Natural killer cell (primary cell): ENCODE results near the gene ZNF511. TPM values are rescaled to one million over a fixed set of nuclear protein-coding genes. Genes with fewer than 3 reads are reported as not detected.
A peak's percentile ranks its signal among the peaks of the same experiment; 100 is the strongest.

Experiments used
- ATAC-seq, 3 donors: fragments of 150-1000 bp in 2 of 3; fragments of 200-7000 bp in 1 of 3; cut with Tn5 transposase; 1 replicate in 1 of 3; 2 replicates in 2 of 3; pipeline ENCODE4 v1.10.0; 2021; ENCODE audit warnings: mild to moderate bottlenecking in 2 of 3, moderate library complexity in 2 of 3
- DNase-seq, 2 donors: peaks; one replicate each; pipeline versions ENCODE4 v3.0.0 to v3.0.0-alpha.2; 2013 to 2021; ENCODE audit warnings: mixed read lengths in 1 of 2
- H3K27ac ChIP-seq: one replicate; pipeline ENCODE4 v1.5.1; 2013; ENCODE audit warnings: mild to moderate bottlenecking, low read length
- H3K27me3 ChIP-seq: one replicate; pipeline ENCODE4 v1.6.1; 2013; ENCODE audit warnings: low read length; ENCODE audit not compliant: control insufficient read depth, insufficient read depth
- H3K36me3 ChIP-seq: one replicate; pipeline ENCODE4 v1.6.1; 2013; ENCODE audit warnings: low read length; ENCODE audit not compliant: control insufficient read depth, insufficient read depth
- H3K4me1 ChIP-seq: one replicate; pipeline ENCODE4 v1.6.1; 2013; ENCODE audit warnings: low read length; ENCODE audit not compliant: control insufficient read depth, insufficient read depth
- H3K4me3 ChIP-seq: one replicate; pipeline ENCODE4 v1.5.1; 2013; ENCODE audit warnings: low read length
- H3K9me3 ChIP-seq: one replicate; pipeline ENCODE4 v1.6.1; 2013; ENCODE audit warnings: low read length; ENCODE audit not compliant: control insufficient read depth, insufficient read depth
- H3K27ac Mint-ChIP-seq, 2 donors: one replicate each; pipeline ENCODE4 v1.8.0; 2022; ENCODE audit warnings: mild to moderate bottlenecking in 2 of 2, mixed read lengths in 2 of 2, moderate library complexity in 1 of 2
- H3K27me3 Mint-ChIP-seq, 2 donors: one replicate each; pipeline ENCODE4 v1.8.0; 2022; ENCODE audit warnings: low read depth in 2 of 2, mixed read lengths in 2 of 2
- H3K36me3 Mint-ChIP-seq: one replicate; pipeline ENCODE4 v1.8.0; 2022; ENCODE audit warnings: mixed read lengths
- H3K4me1 Mint-ChIP-seq, 2 donors: one replicate each; pipeline ENCODE4 v1.8.0; 2022; ENCODE audit warnings: mixed read lengths in 2 of 2
- H3K4me3 Mint-ChIP-seq: one replicate; pipeline ENCODE4 v1.8.0; 2022; ENCODE audit warnings: mild to moderate bottlenecking, moderate library complexity, mixed read lengths
- H3K9me3 Mint-ChIP-seq, 2 donors: one replicate each; pipeline ENCODE4 v1.8.0; 2022; ENCODE audit warnings: mixed read lengths in 2 of 2
- WGBS: methylation state at CpG from one replicate; pipeline ENCODE4 v1.1.7; 2013; ENCODE audit warnings: missing lambda C conversion rate; ENCODE audit not compliant: insufficient coverage; 5-methylcytosine and 5-hydroxymethylcytosine counted together
- intact Hi-C: fragments of 100-400 bp; cut with micrococcal nuclease; formaldehyde crosslinking; loops from one replicate; pipeline ENCODE4 v1.14.2; 2022
- total RNA-seq, 4 donors: library from RNA; stranded (reverse); fragments of 120-200 nt in 1 of 4; gene quantifications; one replicate each; pipeline versions ENCODE4 v1.2.3 to v1.2.4, GENCODE V29; 2013 to 2022
- TF ChIP-seq, protein P1 (sequence below): fragments of 200-600 bp; IDR thresholded peaks from one replicate; pipeline ENCODE4 v1.8.0; 2022; ENCODE audit warnings: antibody characterized with exemption

Gene ZNF511
- total RNA-seq, 3 donors from 2014 or later (not counting 1 experiment from before 2014, with no cell fraction given) = 28.1 to 39.0 (median 32.4) TPM

DNA sequence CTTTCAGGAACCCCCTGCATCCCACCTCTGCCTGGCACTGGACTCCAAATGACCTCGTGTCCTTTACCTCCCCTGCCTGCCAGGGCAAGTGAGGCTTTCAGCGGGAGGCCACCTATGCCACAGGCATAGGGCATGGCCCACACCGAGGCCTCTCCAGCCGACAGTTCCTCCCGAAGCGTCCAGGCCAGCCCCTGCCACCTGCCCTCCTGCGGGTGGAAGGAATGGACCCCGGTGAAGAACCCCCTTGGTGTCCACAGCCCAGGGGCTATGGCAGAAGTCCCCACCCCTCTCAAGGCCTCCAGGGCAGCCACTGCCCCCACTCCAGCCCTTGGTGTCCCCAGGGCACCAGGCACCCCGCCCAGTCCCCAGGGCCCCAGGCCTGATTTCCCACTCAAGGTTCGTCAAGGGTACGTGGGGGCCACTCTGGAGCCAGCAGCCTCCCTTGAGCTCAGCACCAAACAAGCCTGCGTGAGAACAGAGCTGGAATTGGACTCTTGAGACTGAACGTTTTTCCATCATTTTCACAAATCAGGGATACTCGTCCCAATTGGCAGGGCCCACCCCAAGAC lies 46.0 kb downstream of the ZNF511 start:
- H3K27ac Mint-ChIP-seq = no peak overlapping the region
- no peaks in the 10 kb centered on the region for H3K27me3 Mint-ChIP-seq
- no peaks in the 10 kb centered on the region for H3K9me3 Mint-ChIP-seq
- no peaks in the 10 kb centered on the region for H3K27me3 ChIP-seq
- H3K36me3 Mint-ChIP-seq = no peaks in the 10 kb centered on the region
- intact Hi-C loops = no loop called here
- WGBS = 96% methylated on average over 14 of the region's 14 CpGs
- no peaks in the 10 kb centered on the region for H3K36me3 ChIP-seq
- TF ChIP-seq, protein P1, sequence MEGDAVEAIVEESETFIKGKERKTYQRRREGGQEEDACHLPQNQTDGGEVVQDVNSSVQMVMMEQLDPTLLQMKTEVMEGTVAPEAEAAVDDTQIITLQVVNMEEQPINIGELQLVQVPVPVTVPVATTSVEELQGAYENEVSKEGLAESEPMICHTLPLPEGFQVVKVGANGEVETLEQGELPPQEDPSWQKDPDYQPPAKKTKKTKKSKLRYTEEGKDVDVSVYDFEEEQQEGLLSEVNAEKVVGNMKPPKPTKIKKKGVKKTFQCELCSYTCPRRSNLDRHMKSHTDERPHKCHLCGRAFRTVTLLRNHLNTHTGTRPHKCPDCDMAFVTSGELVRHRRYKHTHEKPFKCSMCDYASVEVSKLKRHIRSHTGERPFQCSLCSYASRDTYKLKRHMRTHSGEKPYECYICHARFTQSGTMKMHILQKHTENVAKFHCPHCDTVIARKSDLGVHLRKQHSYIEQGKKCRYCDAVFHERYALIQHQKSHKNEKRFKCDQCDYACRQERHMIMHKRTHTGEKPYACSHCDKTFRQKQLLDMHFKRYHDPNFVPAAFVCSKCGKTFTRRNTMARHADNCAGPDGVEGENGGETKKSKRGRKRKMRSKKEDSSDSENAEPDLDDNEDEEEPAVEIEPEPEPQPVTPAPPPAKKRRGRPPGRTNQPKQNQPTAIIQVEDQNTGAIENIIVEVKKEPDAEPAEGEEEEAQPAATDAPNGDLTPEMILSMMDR = no peak
- no peaks in the 10 kb centered on the region for H3K4me1 Mint-ChIP-seq
- no peak overlapping the region for H3K4me3 Mint-ChIP-seq
- no peak overlapping the region for H3K27ac ChIP-seq
- ATAC-seq (no peak), DNase-seq (no peak)
- no peak overlapping the region for H3K4me3 ChIP-seq
- peaks cover 10% of the 10 kb centered on the region for H3K4me1 ChIP-seq
- H3K9me3 ChIP-seq = no peaks in the 10 kb centered on the region

DNA sequence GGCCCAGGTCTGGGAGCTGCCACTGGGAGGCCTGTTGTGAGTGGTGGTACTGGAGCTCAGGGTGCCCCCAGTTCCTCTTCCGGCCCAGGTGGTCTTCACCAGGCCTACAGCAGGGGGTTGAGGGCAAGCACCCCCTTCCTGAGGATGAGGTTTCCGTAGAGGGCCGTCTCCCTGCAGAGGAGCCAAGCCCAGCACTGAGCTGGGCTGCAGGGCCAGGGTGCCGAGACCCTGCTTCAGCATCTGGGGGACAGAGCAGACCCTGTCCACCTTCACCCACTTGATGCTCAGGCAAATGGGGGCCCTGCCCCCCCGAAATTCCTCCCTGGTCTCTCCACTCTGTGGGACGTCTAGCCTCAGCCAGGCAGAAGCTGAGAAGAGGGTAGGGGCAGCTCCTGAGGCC lies 46.6 kb downstream of the ZNF511 start:
- H3K36me3 Mint-ChIP-seq = no peaks in the 10 kb centered on the region
- H3K4me3 ChIP-seq = no peak overlapping the region
- no peak for ATAC-seq
- 96% methylated on average over 6 of the region's 6 CpGs for WGBS
- no peaks in the 10 kb centered on the region for H3K4me1 Mint-ChIP-seq
- no peak overlapping the region for H3K27ac ChIP-seq
- H3K4me3 Mint-ChIP-seq = no peak overlapping the region
- TF ChIP-seq, protein P1 = no peak
- intact Hi-C loops = no loop called here
- H3K27me3 Mint-ChIP-seq = no peaks in the 10 kb centered on the region
- no peaks in the 10 kb centered on the region for H3K36me3 ChIP-seq
- peaks cover 10% of the 10 kb centered on the region for H3K4me1 ChIP-seq
- no peaks in the 10 kb centered on the region for H3K9me3 ChIP-seq
- no peak overlapping the region for H3K27ac Mint-ChIP-seq
- H3K9me3 Mint-ChIP-seq = no peaks in the 10 kb centered on the region
- no peaks in the 10 kb centered on the region for H3K27me3 ChIP-seq
- no peak for DNase-seq

DNA sequence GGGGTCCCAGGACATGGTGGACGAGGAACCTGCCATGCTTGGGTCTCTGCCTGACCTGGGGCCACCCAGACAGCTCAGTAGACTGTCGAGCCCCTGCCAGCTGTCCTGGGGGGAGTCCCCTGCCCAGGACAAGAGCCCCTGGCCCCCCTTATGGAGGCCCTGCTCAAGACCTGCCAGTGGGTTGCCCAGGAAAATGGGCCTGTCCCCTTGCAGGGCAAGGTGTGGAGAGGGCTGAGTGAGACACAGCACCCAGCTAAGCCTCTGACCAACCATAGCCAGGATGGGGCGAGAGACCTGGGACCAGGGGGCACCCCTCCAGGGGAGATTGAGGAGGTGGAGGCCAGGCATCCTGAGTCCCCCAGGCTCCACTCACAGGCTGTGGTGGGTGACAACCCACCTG lies 47.3 kb downstream of the ZNF511 start:
- Histone ChIP-seq H3K36me3 (no peaks in the 10 kb centered on the region), H3K4me1 (peaks cover 10% of the 10 kb centered on the region), H3K4me3 (no peak overlapping the region), H3K27me3 (no peaks in the 10 kb centered on the region), H3K27ac (no peak overlapping the region), H3K9me3 (no peaks in the 10 kb centered on the region)
- Mint-ChIP-seq H3K27ac (no peak overlapping the region), H3K36me3 (no peaks in the 10 kb centered on the region), H3K4me1 (no peaks in the 10 kb centered on the region), H3K27me3 (no peaks in the 10 kb centered on the region), H3K4me3 (peak overlapping the region; percentile 61), H3K9me3 (no peaks in the 10 kb centered on the region)
- TF ChIP-seq, protein P1 = no peak
- DNase-seq (peak in 1 of 2 donors; percentile 7), ATAC-seq (no peak)
- 98% methylated on average over 3 of the region's 3 CpGs for WGBS
- intact Hi-C loops = no loop called here
